Chondrocyte (in vitro differentiated cells): ENCODE results near the gene KLF5. TPM values are rescaled to one million over a fixed set of nuclear protein-coding genes. Genes with fewer than 3 reads are reported as not detected.

Source experiments
- DNase-seq: peaks from one replicate; pipeline ENCODE4 v3.0.0; 2021; ENCODE audit warnings: mixed read lengths, low spot score
- H3K27ac Mint-ChIP-seq: one replicate; pipeline ENCODE4 v1.8.0; 2021; ENCODE audit warnings: mild to moderate bottlenecking, moderate library complexity, mixed read lengths; ENCODE audit not compliant: unreplicated experiment
- H3K27me3 Mint-ChIP-seq: 2 replicates; pipeline ENCODE4 v1.8.0; 2021; ENCODE audit warnings: low read depth, mixed read lengths
- H3K36me3 Mint-ChIP-seq: 2 replicates; pipeline ENCODE4 v1.8.0; 2021; ENCODE audit warnings: low read depth, mixed read lengths
- H3K4me1 Mint-ChIP-seq: 2 replicates; pipeline ENCODE4 v1.8.0; 2021; ENCODE audit warnings: low read depth, mild to moderate bottlenecking, mixed read lengths
- H3K4me3 Mint-ChIP-seq: one replicate; pipeline ENCODE4 v1.8.0; 2021; ENCODE audit warnings: mild to moderate bottlenecking, moderate library complexity, mixed read lengths; ENCODE audit not compliant: unreplicated experiment
- H3K9me3 Mint-ChIP-seq: 2 replicates; pipeline ENCODE4 v1.8.0; 2021; ENCODE audit warnings: low read depth, mixed read lengths
- total RNA-seq: library from RNA; stranded (reverse); gene quantifications from 3 replicates; pipeline ENCODE4 v1.2.1, GENCODE V29; 2021
- TF ChIP-seq, protein P1 (sequence below): fragments of 200-600 bp; sonication (generic); IDR thresholded peaks from 2 replicates; pipeline ENCODE4 v1.5.0; 2021; ENCODE audit warnings: antibody characterized with exemption, mild to moderate bottlenecking, moderate library complexity

The KLF5 gene
- total RNA-seq, 1 donor from 2014 or later = 7.9 TPM

DNA sequence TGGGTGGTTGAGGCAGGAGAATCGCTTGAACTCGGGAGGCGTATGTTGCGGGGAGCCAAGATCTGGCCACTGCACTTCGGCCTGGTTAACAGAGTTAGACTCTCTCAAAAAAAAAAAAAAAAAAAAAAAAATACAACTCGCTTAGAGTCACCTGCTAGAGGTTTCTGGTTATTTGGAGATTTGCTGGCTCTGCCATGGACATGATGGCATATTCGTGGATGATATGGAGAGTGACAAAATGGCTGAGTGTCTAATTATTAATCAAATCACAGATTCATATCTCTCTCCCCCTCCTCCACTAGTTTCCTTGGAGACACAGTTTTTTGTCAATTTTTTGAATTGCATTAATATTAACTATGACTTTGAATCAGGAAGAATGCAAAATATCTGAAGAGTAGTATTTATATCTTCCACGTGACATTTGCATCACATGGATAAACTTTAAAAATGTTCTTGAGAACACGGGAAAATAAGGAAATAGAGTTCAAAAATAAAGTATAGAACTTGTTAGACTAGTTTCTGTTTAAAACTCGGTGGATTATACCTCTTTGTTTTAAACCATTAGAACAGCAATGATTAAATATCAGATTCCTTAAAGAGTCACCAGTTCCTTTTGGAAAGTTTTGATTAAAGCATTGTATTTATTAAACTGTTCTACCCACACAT lies 47.8 kb downstream of the KLF5 start:
- no peaks in the 10 kb centered on the region for H3K9me3 Mint-ChIP-seq
- no peak for DNase-seq
- H3K4me3 Mint-ChIP-seq = no peak overlapping the region
- H3K27me3 Mint-ChIP-seq = no peaks in the 10 kb centered on the region
- TF ChIP-seq, protein P1, sequence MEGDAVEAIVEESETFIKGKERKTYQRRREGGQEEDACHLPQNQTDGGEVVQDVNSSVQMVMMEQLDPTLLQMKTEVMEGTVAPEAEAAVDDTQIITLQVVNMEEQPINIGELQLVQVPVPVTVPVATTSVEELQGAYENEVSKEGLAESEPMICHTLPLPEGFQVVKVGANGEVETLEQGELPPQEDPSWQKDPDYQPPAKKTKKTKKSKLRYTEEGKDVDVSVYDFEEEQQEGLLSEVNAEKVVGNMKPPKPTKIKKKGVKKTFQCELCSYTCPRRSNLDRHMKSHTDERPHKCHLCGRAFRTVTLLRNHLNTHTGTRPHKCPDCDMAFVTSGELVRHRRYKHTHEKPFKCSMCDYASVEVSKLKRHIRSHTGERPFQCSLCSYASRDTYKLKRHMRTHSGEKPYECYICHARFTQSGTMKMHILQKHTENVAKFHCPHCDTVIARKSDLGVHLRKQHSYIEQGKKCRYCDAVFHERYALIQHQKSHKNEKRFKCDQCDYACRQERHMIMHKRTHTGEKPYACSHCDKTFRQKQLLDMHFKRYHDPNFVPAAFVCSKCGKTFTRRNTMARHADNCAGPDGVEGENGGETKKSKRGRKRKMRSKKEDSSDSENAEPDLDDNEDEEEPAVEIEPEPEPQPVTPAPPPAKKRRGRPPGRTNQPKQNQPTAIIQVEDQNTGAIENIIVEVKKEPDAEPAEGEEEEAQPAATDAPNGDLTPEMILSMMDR = no peak
- H3K4me1 Mint-ChIP-seq = peaks cover 18% of the 10 kb centered on the region
- H3K27ac Mint-ChIP-seq = no peak overlapping the region
- H3K36me3 Mint-ChIP-seq = no peaks in the 10 kb centered on the region

DNA sequence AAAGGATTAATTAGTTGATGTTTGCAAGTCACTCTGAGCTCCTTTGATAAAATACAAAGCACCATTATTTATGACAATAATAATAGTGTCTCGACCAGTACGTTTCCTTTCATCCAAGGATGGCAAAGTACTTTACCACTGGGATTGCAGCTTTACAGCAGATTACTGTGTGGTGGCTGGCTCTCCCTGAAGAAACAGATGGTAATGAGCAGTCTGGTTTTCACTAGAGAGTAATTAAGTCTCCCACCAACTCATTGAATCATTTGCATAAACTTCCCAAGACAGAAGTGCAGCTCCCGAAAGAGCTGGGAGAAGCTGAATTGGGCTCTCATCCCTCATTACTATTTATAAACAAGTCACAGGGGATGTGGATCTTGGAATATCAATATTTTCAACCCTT lies 48.7 kb downstream of the KLF5 start:
- Mint-ChIP-seq H3K36me3 (no peaks in the 10 kb centered on the region), H3K4me3 (no peak overlapping the region), H3K27ac (no peak overlapping the region), H3K4me1 (peaks cover 18% of the 10 kb centered on the region), H3K27me3 (no peaks in the 10 kb centered on the region), H3K9me3 (no peaks in the 10 kb centered on the region)
- TF ChIP-seq, protein P1 = no peak
- DNase-seq = no peak

DNA sequence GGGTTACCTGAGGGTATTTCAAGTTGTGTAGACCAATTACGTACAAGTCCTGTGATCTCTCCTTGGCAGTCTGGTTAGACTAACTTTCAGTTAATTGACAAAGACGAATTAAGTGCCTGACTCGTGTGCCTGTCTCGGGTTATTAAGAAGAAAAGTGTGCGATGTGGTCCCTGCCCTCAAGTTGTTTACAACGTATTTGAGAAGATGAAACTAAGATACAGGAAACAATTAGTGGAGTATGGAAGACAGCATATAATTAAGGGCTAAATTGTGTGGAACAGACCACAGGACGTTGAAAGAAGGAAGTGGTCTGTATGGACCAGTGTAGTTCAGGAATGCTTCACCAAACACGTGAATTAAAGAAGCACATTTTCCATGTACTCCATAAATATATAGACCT lies 49.2 kb downstream of the KLF5 start:
- Mint-ChIP-seq H3K9me3 (no peaks in the 10 kb centered on the region), H3K27ac (no peak overlapping the region), H3K4me3 (no peak overlapping the region), H3K27me3 (no peaks in the 10 kb centered on the region), H3K36me3 (no peaks in the 10 kb centered on the region), H3K4me1 (peaks cover 18% of the 10 kb centered on the region)
- TF ChIP-seq, protein P1 = no peak
- no peak for DNase-seq

DNA sequence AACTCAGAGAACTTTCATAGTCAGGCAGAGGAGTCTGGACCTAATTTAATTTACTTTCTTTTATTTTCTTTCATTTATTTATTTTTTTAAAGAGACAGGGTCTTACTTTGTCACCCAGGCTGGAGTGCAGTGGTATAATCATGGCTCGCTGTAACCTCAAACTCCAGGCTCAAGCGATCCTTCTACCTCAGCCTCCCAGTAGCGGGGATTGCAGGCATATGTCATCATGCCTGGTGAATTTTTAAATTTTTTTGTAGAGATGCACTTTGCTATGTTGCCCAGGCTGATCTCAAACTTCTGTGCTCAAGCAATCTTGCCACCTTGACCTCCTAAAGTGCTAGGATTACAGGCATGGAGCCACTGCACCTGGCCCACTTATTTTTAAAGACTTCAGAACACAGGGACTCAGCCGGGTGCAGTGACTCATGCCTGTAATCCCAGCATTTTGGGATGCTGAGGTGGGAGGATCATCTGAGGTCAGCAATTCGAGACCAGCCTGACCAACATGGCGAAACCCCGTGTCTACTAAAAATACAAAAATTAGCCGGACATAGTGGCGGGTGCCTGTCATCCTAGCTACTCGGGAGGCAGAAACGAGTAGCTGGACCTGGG lies 50.6 kb downstream of the KLF5 start:
- Mint-ChIP-seq H3K27me3 (no peaks in the 10 kb centered on the region), H3K4me1 (peaks cover 12% of the 10 kb centered on the region), H3K9me3 (no peaks in the 10 kb centered on the region), H3K27ac (no peak overlapping the region), H3K4me3 (no peak overlapping the region), H3K36me3 (no peaks in the 10 kb centered on the region)
- TF ChIP-seq, protein P1 = no peak
- DNase-seq = no peak

DNA sequence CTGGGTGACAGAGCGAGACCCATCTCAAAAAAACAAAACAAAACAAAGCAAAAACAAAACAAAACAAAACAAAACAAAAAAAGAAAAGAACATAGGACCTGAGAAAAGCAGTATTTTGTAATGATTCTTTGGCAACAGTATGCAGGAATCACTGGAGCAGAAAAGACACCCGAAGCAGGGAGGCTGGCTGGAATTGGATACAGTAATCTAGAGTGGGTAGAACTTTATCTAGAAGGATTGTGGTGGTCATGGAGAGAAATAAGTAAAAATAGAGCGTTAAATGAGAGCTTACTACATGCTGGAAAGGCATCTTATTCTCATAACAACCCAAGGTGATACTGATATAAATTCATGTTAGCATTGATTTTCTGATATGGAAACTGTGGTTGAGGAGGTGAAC lies 51.2 kb downstream of the KLF5 start:
- Mint-ChIP-seq H3K4me3 (no peak overlapping the region), H3K36me3 (no peaks in the 10 kb centered on the region), H3K27ac (no peak overlapping the region), H3K4me1 (peaks cover 12% of the 10 kb centered on the region), H3K9me3 (no peaks in the 10 kb centered on the region), H3K27me3 (no peaks in the 10 kb centered on the region)
- TF ChIP-seq, protein P1 = no peak
- DNase-seq = no peak
